HS-27A (cell line): ENCODE data around the gene SNX33.
"Not testable (repeated sequence)": the region's sequence is repeated elsewhere in the genome, so short reads cannot be mapped to it uniquely, and the experiment has no call there.

Experiments used
- DNase-seq: peaks from one replicate; pipeline ENCODE4 v3.0.0-alpha.2; 2012; ENCODE audit warnings: low read depth, missing footprints

Gene SNX33

GRCh38 chr15:75647370-75648155 is at the start of gene SNX33:
Gene SNX33, plus strand, starts transcription at chr15:75647912. Its CDS starts 1,191 bp downstream, at chr15:75649103.
- DNase-seq, result no peak

GRCh38 chr15:75598361-75598760 is 49.4 kb upstream of the SNX33 start:
- no peak for DNase-seq

- no peak for DNase-seq
Observed at GRCh38 chr15:75599401-75599800, 48.3 kb upstream of the SNX33 start.

- DNase-seq, result no peak
Observed at GRCh38 chr15:75606026-75606425, 41.7 kb upstream of the SNX33 start.

GRCh38 chr15:75606711-75607699 is 40.7 kb upstream of the SNX33 start:
- DNase-seq, result no peak

- no peak for DNase-seq
Observed at GRCh38 chr15:75616766-75617165, 30.9 kb upstream of the SNX33 start.

- DNase-seq, result no peak
Observed at GRCh38 chr15:75620058-75620820, 27.5 kb upstream of the SNX33 start.

GRCh38 chr15:75620841-75621391 is 26.8 kb upstream of the SNX33 start:
- DNase-seq, result peak; percentile 54

- DNase-seq, result no peak
Observed at GRCh38 chr15:75622505-75622904, 25.2 kb upstream of the SNX33 start.

- peak; percentile 49 for DNase-seq
Observed at GRCh38 chr15:75625542-75626347, 22.0 kb upstream of the SNX33 start, which contains the start of gene SNUPN. Gene SNUPN, minus strand, starts transcription at chr15:75625725. Its CDS starts 4,674 bp downstream, at chr15:75621051.

- no peak for DNase-seq
Observed at GRCh38 chr15:75631935-75632334, 15.8 kb upstream of the SNX33 start.

GRCh38 chr15:75633922-75634321 is 13.8 kb upstream of the SNX33 start:
- DNase-seq, result not testable (repeated sequence)

GRCh38 chr15:75636026-75636425 is 11.7 kb upstream of the SNX33 start:
- DNase-seq, result no peak

GRCh38 chr15:75637245-75638009 is 10.3 kb upstream of the SNX33 start:
- no peak for DNase-seq

- no peak for DNase-seq
Observed at GRCh38 chr15:75639191-75639708, 8.5 kb upstream of the SNX33 start.

GRCh38 chr15:75639709-75640482 is 7.8 kb upstream of the SNX33 start, which contains the start of gene IMP3:
Gene IMP3, minus strand, starts transcription at chr15:75640224. Its CDS starts 56 bp downstream, at chr15:75640168.
- peak; percentile 97 for DNase-seq

GRCh38 chr15:75640483-75641178 is 7.1 kb upstream of the SNX33 start:
- DNase-seq, result no peak

GRCh38 chr15:75641179-75641503 is 6.6 kb upstream of the SNX33 start:
- DNase-seq, result no peak
